Fibroblast of skin of left biceps (primary cell): Measurements from ENCODE around the gene TIAM1.
A peak's percentile ranks its signal among the peaks of the same experiment; 100 is the strongest.

Source experiments
- DNase-seq, 2 experiments: peaks; one replicate each; pipeline ENCODE4 v3.0.0-alpha.2; 2013; ENCODE audit warnings: low read depth in 2 of 2

TIAM1 gene, protein sequence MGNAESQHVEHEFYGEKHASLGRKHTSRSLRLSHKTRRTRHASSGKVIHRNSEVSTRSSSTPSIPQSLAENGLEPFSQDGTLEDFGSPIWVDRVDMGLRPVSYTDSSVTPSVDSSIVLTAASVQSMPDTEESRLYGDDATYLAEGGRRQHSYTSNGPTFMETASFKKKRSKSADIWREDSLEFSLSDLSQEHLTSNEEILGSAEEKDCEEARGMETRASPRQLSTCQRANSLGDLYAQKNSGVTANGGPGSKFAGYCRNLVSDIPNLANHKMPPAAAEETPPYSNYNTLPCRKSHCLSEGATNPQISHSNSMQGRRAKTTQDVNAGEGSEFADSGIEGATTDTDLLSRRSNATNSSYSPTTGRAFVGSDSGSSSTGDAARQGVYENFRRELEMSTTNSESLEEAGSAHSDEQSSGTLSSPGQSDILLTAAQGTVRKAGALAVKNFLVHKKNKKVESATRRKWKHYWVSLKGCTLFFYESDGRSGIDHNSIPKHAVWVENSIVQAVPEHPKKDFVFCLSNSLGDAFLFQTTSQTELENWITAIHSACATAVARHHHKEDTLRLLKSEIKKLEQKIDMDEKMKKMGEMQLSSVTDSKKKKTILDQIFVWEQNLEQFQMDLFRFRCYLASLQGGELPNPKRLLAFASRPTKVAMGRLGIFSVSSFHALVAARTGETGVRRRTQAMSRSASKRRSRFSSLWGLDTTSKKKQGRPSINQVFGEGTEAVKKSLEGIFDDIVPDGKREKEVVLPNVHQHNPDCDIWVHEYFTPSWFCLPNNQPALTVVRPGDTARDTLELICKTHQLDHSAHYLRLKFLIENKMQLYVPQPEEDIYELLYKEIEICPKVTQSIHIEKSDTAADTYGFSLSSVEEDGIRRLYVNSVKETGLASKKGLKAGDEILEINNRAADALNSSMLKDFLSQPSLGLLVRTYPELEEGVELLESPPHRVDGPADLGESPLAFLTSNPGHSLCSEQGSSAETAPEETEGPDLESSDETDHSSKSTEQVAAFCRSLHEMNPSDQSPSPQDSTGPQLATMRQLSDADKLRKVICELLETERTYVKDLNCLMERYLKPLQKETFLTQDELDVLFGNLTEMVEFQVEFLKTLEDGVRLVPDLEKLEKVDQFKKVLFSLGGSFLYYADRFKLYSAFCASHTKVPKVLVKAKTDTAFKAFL (N-terminal part only)

DNA sequence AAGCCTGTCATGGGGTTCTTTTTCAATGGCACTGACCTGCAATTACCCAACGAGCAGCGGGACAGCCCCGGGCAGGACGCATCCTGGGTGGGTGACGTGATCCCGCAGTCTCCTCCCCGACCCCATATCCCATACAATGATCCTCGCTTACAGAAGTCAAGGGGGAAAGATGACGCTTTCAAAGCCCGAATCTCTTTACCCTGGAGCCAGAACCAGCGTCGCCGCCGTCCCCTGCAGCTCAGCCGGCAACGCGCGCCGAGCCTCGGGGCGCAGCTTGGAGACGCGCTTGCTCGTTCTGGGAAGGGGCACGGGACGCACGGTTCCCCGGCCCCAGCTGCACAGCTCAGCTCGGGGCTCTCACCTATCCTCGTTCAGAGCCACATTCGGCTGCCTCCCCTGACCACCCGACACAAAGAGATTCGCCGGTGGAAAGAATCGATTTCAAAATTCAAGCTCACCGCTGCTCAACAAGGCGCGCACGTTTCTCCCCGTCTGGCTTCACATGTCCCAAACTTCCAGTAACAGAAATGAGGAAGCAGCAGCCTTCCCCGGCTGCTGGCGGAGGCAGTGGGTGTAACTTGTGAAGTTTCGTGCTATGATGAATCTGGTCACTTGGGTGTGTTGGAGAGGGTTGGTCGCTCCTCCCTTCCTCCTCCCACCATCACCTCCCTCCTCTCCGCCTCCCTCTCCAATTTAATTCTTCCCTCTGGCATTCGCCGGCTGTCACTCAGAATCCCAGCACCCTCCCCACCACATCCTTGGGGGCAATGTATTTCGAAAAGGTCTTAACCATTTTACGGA, at the start of gene TIAM1:
Gene TIAM1 (minus strand): TSS at position 582 of the 801 bp plus-strand sequence. CDS start 77,289 bp downstream, outside the sequence.
- DNase-seq = no peak

DNA sequence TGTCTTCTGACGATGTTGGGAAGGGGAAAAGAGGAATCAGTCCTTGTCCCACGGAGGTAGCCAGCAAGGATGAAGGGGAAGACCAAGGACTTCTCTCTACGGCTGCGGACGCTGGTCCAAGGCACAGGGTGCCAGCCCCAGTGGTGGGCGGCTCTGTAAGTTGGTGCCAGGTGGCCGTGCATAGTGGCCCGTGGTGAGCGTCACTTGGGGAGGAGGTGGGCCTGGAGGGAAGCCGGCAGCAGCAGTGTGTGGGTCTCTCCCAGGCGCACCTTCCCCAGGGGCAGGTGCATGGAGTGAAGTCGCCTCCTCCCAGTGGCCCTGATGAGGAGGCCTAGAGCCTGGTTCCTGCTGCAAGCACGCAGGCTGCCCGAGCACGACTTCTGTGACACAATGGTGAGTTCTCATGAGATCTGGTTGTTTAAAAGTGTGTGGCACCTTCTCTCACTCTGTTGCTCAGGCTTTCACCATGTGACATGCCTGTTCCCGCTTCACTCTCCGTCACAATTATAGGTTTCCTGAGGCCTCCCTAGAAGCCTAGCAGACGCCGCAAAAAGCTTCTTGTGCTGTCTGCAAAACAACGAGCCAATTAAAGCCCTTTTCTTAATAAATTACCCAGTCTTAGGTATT, 43.6 kb upstream of the TIAM1 start:
- DNase-seq = no peak

DNA sequence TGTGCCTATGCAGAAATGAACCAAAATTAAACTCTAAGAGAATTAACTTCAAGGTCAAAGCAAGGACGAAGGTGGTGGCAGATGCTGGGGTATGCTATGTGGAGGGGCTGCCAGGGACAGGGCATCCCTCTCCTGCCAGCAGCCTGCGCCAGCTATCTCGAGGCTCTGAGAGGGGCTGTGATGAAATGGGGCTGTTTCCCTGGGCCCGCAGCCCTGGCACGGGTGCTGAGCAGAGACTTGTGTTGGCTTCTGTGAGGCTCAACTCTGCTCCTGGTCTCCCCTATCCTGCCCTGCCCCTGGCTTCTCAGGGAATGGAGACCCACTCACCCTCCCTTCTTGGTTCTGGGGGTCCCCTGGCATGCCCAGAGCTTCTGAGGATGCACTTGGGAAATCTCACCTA, 41.9 kb upstream of the TIAM1 start:
- no peak for DNase-seq

DNA sequence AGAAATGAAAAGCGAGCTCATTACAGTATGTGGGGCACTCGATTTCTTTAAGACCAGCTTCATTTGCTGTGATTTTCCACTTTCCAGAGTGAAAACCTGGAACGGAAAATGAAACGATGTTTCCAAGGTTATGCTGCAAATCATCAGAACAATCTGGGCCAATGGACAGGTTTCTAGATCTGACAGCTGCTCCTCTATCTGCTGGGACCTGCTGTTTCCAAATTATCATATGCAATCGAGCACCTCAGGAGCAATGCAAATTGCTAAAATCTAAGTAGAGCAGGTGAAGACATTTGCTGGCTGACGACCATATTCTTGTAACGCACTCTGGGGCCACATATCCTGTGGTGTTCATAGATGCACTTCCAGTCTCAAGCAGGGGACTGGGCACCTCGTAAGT, 39.7 kb upstream of the TIAM1 start:
- no peak for DNase-seq

DNA sequence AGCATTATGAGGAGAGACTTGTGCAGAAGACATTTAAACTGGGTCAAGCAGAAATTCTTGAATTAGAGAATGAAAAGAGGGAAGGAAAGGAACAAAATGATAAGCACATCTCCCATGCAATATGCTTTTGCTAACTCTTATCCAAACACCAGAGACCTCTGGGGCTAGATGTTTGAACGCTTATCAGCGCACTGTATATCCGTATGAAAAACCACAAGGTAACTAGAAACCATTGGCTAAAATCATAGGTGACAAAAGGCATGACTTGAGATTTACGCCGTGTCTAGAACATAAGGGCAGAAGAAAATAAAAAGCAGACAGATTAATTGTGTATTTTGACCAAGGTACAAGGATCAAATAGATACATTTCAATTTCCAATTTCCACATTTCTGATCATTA, 38.0 kb upstream of the TIAM1 start:
- no peak for DNase-seq

DNA sequence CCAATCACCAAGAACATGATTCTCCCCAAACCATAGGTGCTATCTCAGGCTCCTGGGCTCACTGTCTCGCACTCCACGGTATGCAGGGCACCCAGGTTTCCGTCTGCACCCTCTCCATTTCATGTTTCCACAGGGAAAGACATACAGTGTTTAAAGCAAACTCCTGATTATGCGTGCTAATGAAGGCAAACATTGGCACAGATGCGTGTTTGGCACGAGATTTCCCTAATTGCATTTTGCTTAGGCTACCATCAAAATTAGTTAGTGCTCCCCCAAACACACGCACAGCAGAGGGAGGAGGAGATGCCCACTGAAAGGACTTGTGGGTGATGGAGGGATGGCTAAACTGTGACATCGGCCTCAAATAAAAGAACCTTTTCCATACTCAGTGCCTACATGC, 32.2 kb upstream of the TIAM1 start:
- DNase-seq = no peak

DNA sequence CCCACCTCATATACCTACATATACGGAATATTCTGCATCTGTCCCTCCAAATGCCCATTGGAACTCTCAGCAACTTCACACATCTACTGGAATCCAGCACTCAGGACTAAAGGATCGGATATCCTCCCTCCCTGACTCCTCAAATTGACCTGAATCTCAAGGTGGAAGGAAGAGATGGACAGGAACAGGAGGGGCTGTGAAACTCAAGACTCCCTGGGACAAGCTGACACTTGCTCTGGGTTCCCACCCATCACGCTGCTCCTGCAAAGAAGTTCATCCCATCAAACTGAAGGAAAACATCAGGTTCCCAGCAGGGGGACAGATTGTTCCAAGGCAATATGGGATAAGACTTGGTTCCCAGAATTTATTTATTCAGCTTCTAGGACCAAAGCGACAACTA, 30.3 kb upstream of the TIAM1 start:
- no peak for DNase-seq

DNA sequence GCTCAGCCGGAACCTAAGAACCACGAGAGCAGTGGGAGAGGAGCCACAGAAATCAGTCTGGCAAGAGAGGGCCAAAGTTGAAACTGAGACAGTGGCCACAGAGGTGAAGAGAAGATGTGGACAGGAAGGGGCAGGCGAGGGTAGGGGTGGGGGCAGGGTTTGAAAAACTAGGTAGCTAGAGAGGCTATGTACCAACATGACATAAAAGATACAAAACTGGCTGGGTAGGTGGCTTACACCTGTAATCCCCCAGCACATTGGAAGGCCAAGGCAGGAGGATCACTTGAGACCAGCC, 28.4 kb upstream of the TIAM1 start:
- DNase-seq = no peak

DNA sequence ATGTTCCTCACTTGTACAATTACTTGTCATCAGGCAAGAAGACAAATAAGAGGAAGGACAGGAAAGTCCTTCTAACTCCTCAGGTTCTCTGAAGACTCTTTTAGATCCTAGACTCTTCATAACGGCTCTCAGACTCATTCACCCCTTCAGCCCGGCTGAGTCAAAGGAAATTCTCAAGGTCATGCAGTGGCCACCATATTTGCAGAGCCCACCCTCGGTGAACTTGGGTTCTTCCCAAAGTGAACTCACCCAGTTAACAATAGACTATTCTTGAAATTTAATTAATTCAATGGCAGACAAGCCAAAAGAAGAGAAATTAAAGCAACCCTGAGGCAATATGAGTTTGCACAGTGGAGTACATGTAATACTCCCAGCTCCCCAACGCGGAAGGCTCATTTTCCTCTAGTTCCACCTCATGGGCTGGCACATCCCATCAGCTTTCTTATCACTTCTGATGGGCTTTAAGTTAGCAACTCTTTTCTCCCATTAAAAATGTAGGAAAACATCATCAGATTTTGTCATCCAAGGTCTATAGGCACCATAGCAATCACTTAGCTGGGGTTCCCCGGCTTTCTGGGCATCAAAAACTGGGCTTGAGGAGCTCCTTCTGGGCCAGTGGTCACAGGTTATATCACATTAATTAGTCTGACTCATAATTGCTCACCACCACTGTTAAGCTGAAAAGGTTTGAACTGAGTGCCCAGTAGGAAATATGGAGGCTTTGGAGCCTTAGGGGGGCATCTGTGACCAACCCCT, 27.8 kb upstream of the TIAM1 start:
- no peak for DNase-seq

DNA sequence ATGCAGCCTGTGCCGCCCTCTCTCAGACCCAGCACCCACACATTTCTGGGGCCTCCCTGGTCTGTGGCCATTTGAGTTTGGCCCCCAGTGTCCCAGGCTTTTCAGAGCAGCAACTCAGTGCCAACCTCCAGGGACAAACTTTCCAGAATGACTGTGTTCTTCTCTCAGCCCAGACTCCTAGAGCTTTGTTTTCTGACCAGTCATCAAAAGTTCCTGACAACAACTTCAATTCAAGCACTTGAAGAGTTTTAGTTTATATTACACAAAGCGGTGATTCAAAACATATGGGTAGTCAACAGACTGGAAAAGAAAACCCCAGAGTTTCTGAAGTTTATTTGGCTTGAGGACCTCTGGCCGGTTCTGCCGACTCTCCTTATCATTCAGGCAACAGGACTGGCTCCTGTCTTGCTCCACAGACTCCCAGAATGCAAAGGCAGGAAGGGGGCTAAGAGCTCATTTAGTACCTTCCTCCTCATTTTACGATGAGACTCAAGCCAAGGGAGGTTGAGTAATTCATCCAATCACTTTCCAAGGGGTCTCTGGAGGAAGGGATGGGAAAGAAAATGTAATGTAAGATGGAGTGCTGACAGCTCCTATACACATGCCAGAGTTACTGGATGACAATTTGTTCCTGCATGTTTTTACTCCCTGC, 27.0 kb upstream of the TIAM1 start:
- DNase-seq = no peak

DNA sequence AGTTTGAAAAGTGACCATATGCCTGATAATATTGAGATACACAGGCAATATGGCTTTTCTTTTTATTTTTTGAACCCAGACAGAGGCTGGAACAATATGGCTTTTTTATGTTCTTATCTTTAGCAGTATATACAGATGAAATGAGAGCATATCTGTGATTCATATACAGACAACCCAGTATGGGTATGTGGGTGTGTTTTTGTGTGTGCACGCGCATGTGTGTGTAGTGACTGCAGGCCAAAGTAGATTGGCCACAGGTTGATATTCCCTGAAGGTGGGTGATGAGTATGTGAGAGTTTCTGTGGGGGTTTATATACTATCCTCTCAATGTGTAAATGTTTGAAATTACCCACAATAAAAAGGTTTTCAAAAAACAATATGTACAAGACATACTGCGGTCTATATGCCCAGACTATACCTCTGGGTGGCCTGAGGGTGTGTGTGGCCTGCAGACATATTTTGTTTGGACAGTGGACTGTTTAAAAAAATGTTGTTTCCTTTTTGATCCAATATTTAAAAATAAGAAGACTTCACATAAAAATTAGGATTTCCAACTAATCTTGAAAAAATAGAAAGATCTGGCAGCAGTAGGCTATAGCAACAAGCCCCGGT, 26.3 kb upstream of the TIAM1 start:
- DNase-seq = no peak

DNA sequence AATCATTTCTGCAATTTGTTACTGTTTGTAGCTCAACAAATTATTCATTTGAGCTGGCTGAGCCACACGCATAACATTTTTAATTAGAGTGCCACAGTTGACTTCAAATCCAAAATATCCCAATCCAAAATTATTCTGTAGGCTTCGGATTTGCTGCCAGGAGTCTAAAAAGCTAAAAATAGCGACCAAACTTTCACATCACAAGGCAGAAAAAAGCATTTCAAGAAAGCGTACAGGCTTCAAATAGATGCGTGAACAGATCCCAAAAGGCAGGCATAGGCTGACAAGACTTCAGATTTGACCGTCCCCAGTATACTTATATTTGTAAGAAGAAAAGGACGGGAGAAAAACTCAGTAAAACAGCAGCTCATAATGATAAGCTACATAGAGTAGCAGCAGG, 24.3 kb upstream of the TIAM1 start:
- DNase-seq = no peak

DNA sequence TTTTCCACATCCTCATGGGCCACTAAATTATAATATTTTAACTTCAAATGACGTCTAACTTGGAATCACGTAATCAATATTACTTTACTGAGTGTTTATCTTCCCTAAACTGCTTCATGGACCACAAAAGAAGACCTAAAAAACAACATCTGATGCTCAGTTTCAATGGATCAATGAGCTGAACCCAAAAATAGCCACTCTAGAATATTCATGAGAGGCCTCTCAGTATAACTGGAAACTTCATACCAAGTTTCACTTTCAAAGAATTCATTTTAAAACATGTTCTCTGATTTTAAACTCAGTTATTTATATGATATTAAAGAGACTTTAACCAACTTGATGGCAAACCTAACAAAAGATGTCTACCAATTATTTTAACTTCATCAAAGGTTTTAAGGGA, 23.7 kb upstream of the TIAM1 start:
- no peak for DNase-seq

DNA sequence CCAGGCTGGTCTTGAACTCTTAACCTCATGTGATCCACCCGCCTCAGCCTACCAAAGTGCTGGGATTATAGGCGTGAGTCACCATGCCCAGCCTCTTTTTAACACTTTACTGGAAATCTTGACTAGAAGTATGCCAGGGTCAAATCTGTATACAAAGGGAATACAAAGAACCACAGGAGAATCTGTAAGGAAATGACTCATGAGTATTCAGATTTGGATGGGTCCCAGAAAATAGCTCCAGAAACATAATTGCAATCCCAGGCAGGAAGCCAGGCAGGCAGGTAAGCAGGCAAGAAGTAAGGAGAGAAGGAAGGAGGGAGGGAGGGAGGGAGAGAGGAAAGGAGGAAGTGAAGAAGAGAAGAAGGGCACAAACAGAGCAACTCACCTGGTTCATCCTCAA, 22.8 kb upstream of the TIAM1 start:
- DNase-seq = peak; percentile 81 to 85

DNA sequence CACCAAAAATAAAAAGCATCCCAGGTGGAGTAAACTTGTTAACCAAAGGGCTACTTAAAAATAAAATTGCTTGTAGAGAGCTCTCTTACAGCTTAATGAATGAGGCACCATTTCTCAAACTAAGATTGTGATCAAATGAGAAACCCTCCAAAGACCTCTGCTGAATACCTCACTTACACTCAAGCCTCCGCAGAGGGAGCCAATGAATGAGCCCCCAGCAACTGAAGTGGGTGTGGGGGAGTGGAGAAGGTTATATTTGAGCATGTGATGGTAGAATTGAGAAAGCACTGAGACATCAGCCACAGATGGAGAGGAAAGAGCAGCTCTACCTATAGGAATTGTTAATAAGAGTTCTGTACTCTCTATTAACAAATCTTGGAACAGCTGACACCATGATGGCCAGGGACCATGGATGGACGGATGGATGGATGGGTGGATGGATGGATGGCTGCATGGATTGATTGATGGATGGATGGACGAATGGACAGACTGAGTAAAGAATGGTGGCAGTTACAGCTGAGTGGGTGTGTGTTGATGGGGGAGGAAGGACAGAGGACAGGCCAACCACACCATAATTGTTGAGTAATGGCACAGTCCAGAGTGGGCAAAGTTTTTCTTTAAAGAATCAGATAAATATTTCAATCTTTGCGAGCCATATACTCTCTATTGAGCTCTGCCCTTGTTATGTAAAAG, 20.3 kb upstream of the TIAM1 start:
- DNase-seq = no peak

DNA sequence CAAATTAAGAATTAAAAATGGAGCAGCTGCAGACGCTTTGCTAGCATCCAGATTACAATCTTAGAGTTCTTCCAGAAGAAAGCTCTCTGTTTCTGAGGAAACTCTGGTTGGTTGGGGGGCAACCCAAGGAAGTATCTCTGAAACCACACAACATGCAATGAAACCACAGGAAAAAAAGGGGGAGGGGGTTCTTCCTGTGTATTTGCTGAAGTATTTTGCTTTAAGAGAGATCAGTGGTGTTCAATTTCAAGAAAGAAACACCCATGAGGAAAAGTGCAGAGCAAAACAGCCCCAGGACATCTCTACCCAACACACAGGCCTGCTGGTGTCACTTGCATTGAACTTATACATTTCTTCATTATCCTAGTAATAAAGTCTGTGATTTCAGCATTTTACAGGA, 19.7 kb upstream of the TIAM1 start:
- no peak for DNase-seq

DNA sequence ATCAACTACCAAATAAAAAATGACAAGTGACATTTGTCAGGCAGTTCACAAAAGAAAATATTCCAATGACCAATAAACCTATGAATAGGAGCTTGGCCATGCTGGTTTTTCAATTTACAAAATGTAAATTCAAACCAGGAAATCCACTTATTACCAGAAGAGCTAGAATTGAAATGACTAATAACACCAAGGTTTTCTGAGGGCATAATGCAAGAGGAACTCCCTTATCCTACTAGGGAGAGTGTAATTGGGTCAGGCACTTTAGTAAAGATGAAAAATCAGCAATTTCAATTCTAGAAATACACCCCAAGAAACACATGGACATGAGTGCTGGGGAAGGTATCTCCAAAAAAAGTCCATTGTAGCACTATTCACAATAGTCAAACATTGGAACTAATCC, 16.7 kb upstream of the TIAM1 start:
- no peak for DNase-seq

DNA sequence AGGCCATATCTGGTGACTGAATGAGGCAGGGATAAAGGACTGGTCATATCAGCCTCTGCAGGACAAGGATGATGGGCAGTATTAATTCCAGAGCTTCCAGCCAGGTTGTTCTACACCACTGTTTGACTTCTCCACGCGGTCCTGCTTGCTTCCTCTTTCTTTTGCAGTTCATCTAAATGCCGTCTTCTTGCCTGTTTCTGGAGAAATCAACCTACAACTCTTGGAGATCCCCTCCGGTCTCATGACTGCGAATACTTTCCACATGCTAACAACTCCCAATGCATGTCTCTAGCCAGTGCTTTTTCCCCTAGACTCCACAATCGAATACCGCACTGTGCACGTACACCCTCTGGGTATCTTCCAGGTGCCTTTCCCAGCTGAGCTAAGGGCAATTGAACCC, 14.1 kb upstream of the TIAM1 start:
- no peak for DNase-seq

DNA sequence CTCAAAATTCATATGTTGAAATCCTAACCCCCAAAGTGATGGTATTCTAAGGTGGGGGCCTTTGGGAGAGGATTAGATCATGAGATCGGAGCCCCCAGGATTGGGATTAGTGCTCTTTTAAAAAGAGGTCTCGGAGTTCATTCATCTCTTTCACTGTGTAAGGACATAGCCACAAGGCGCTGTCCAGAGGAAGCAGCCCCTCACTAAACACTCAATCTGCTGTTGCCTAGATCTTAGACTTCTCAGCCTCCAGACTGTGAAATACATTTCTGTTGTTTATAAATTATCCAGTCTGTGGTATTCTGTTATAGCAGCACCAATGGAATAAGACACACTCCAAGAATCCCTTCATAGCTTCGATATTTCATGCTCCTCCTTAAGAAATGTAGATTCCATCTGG, 12.4 kb upstream of the TIAM1 start:
- DNase-seq = no peak
